H1 (cell line): ENCODE measurements around the gene SDHAF2. TPM values are rescaled to one million over a fixed set of nuclear protein-coding genes. Genes with fewer than 3 reads are reported as not detected.

Experiments used
- CHD7 ChIP-seq: fragments of 300-600 bp; sonication (generic); IDR thresholded peaks from 2 replicates; pipeline ENCODE4 v1.7.1; 2012; ENCODE audit warnings: low read length, moderate library complexity, mild to moderate bottlenecking, inconsistent platforms; ENCODE audit not compliant: insufficient replicate concordance
- E2F6 ChIP-seq: IDR thresholded peaks from 2 replicates; pipeline ENCODE4 v1.6.1; 2012; ENCODE audit warnings: inconsistent platforms
- YY1 ChIP-seq: IDR thresholded peaks from 2 replicates; pipeline ENCODE4 v1.6.1; 2011; ENCODE audit warnings: low read depth, mild to moderate bottlenecking, low read length
- polyA plus RNA-seq, 7 experiments: library from polyadenylated mRNA; depleted of rRNA in 3 of 7; stranded (reverse) in 5 of 7; unstranded in 2 of 7; fragments of >200 nt in 5 of 7; fragments of 200-250 nt in 2 of 7; gene quantifications; 1 replicate in 5 of 7; 2 replicates in 1 of 7; 4 replicates in 1 of 7; pipeline versions ENCODE4 v1.2.1 to v1.2.3, GENCODE V29; 2011 to 2013; ENCODE audit warnings: missing spikeins in 2 of 7, mixed read lengths in 2 of 7
- total RNA-seq: library from RNA; stranded (reverse); fragmentation: NEBNext Ultra II Directional; extraction: Animal tissue kit (Norgen Biotek cat#: 25700); gene quantifications from 2 replicates; pipeline ENCODE4 v1.2.1, GENCODE V29; 2021

The SDHAF2 gene
- total and polyA plus RNA-seq, 2 of the 8 experiments (the other 6 are each of a cell fraction or from before 2014, with no cell fraction given), result 41.0 to 114 TPM

- no peak for TF ChIP-seq CHD7
- no peak for TF ChIP-seq E2F6
- TF ChIP-seq YY1, result no peak
Observed at GRCh38 chr11:61491736-61492395, 61.9 kb downstream of the SDHAF2 start (continued).
